Airway epithelial cell (primary cell): ENCODE measurements around the gene UNC80. TPM values are rescaled to one million over a fixed set of nuclear protein-coding genes. Genes with fewer than 3 reads are reported as not detected.

Experiments
- total RNA-seq: library from RNA; depleted of rRNA; stranded (reverse); fragments of >200 nt; gene quantifications from 2 replicates; pipeline ENCODE4 v1.2.3, GENCODE V29; 2015

Gene UNC80, protein sequence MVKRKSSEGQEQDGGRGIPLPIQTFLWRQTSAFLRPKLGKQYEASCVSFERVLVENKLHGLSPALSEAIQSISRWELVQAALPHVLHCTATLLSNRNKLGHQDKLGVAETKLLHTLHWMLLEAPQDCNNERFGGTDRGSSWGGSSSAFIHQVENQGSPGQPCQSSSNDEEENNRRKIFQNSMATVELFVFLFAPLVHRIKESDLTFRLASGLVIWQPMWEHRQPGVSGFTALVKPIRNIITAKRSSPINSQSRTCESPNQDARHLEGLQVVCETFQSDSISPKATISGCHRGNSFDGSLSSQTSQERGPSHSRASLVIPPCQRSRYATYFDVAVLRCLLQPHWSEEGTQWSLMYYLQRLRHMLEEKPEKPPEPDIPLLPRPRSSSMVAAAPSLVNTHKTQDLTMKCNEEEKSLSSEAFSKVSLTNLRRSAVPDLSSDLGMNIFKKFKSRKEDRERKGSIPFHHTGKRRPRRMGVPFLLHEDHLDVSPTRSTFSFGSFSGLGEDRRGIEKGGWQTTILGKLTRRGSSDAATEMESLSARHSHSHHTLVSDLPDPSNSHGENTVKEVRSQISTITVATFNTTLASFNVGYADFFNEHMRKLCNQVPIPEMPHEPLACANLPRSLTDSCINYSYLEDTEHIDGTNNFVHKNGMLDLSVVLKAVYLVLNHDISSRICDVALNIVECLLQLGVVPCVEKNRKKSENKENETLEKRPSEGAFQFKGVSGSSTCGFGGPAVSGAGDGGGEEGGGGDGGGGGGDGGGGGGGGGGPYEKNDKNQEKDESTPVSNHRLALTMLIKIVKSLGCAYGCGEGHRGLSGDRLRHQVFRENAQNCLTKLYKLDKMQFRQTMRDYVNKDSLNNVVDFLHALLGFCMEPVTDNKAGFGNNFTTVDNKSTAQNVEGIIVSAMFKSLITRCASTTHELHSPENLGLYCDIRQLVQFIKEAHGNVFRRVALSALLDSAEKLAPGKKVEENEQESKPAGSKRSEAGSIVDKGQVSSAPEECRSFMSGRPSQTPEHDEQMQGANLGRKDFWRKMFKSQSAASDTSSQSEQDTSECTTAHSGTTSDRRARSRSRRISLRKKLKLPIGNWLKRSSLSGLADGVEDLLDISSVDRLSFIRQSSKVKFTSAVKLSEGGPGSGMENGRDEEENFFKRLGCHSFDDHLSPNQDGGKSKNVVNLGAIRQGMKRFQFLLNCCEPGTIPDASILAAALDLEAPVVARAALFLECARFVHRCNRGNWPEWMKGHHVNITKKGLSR (N-terminal part only)
- total RNA-seq, result 0.14 TPM in 1 of 2 replicates, not detected in the other

DNA sequence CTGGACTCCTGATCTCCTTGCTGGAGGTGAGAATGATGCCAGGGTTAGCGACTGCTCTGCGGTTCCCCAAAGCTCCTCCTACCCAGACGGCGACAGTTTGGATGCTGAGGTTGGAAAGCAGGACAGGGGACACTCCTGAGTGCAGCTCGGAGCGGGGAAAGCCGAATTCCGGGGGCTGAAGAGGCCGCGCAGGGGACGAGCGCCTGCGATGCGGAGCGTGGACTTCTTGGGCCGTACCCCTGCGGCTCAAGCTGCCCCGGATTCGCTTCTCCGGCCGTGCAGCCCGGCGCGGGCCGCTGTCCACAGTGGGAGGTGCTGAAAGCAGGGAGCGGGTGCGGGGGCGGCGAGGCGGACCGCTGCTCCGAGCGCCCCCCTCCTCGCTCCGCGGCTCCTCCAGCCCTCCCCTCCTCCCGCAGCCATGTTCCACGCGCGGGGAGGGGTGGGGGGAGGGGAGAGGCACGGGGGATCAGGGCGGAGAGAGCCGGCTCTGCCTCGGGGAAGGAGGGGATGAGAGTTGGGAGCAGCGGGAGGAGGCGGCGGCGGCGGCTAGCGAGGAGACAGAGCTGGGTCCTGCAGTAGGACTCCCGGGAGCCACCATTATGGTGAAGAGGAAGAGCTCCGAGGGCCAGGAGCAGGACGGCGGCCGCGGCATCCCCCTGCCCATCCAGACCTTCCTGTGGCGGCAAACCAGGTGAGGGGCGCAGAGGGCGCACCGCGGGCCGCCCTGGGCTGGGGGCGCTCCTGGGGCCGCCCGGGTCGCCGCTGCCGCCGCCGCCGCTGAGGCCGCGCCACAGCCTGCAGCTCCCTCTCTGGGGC, at the start of gene UNC80:
TSS of gene UNC80 (plus strand) at position 359 of the 816 bp plus-strand sequence. CDS start at position 600, 241 bp downstream.

DNA sequence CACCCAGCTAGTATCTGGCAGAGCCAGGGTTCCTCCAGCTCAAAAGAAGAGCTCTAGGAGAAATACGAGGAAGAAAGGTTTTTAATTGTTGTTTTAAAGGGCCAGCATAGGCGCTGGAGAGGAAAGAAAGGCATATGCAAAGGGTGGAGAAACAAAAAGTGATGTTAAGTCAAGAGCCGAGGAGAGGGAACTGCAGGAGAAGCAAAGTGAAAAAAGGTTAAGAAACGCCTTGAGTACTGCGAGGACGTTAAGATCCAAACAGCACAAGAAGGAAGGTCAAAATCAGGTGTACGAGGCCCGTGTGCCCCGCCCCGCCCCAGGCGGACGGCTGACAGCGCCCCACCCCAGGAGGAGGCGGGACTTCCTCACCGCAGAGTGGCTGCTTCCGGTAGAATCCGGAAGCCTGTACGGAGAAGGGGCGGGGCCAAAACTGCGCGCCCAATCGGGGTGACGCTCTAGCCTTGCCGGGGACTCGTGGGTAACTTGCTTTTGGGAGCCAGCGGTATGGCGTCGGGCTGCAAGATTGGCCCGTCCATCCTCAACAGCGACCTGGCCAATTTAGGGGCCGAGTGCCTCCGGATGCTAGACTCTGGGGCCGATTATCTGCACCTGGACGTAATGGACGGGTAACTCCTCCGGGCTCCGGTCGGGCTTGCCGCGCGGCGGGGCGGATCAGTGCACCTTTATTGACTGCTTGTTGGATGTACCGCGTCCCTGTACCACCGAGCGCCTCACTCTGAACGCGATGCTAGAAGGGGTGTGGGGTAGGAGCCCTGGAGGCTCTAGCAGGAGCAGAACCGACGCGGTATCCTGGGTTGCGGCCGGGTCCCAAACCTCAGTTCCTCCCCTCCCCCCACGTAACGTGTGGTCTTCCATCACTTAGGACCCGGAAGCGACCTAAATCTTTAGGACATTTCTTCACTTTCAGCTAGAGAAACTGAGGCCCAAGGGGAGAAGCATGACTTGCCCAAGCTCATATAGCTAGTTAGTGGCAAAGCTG, 230.8 kb downstream of the UNC80 start, which contains the start of gene RPE:
TSS of gene RPE (plus strand) at position 481 of the 1,000 bp plus-strand sequence. CDS start at position 505, 24 bp downstream.

Other genes with a start within 250 kb of the UNC80 start
- gene RPE, start 230.8 kb downstream of the UNC80 start, total RNA-seq, result 54.1 and 100 TPM in 2 replicates